Measurements from ENCODE around the gene EIF3B.

Gene EIF3B

GRCh38 chr7:2355705-2356008, 1.0 kb downstream of the EIF3B start:
- H3K9me3 ChIP-seq = no peaks in the 10 kb centered on the region
- in situ Hi-C loops (cut with MboI; ENCODE audit: low sequenced_read_pairs) = no loop called here
- no peaks in the 10 kb centered on the region for H3K27me3 ChIP-seq (ENCODE audit: low read depth)
- peak overlapping the region; percentile 56 for H3K4me3 ChIP-seq
- H3K36me3 ChIP-seq (replicated peaks) = peaks cover 51% of the 10 kb centered on the region
- H3K4me1 ChIP-seq = peaks cover 21% of the 10 kb centered on the region
- DNase-seq (ENCODE audit: low spot score in 2 of 2) = no peak

GRCh38 chr7:2357165-2357564, 2.5 kb downstream of the EIF3B start:
- no peak for DNase-seq (ENCODE audit: low spot score in 2 of 2)
- H3K4me1 ChIP-seq = peaks cover 21% of the 10 kb centered on the region
- in situ Hi-C loops (cut with MboI; ENCODE audit: low sequenced_read_pairs) = no loop called here
- H3K9me3 ChIP-seq = no peaks in the 10 kb centered on the region
- H3K4me3 ChIP-seq = peak overlapping the region; percentile 56; the same call in 1 of the 2 replicates
- no peaks in the 10 kb centered on the region for H3K27me3 ChIP-seq (ENCODE audit: low read depth)
- H3K36me3 ChIP-seq (replicated peaks) = peaks cover 65% of the 10 kb centered on the region

- no peak for DNase-seq (ENCODE audit: low spot score in 2 of 2)
- in situ Hi-C loops (cut with MboI; ENCODE audit: low sequenced_read_pairs) = no loop called here
- no peaks in the 10 kb centered on the region for H3K27me3 ChIP-seq (ENCODE audit: low read depth)
- no peak overlapping the region for H3K4me3 ChIP-seq
- H3K4me1 ChIP-seq = peaks cover 21% of the 10 kb centered on the region
- no peaks in the 10 kb centered on the region for H3K9me3 ChIP-seq
- H3K36me3 ChIP-seq (replicated peaks) = peaks cover 65% of the 10 kb centered on the region
These were observed 2.9 kb downstream of the EIF3B start for GRCh38 chr7:2357571-2357970.

- Histone ChIP-seq H3K27me3 (ENCODE audit: low read depth) (no peaks in the 10 kb centered on the region), H3K9me3 (no peaks in the 10 kb centered on the region), H3K36me3 (replicated peaks) (peaks cover 79% of the 10 kb centered on the region), H3K4me1 (peaks cover 13% of the 10 kb centered on the region), H3K4me3 (no peak overlapping the region)
- in situ Hi-C loops (cut with MboI; ENCODE audit: low sequenced_read_pairs) = no loop called here
- DNase-seq (ENCODE audit: low spot score in 2 of 2) = no peak
These were observed 4.4 kb downstream of the EIF3B start for GRCh38 chr7:2358968-2359527.

GRCh38 chr7:2359610-2360009, 5.0 kb downstream of the EIF3B start:
- DNase-seq (ENCODE audit: low spot score in 2 of 2) = no peak
- Histone ChIP-seq H3K36me3 (replicated peaks) (peaks cover 85% of the 10 kb centered on the region), H3K9me3 (no peaks in the 10 kb centered on the region), H3K27me3 (ENCODE audit: low read depth) (no peaks in the 10 kb centered on the region), H3K4me3 (no peak overlapping the region), H3K4me1 (peaks cover 13% of the 10 kb centered on the region)
- in situ Hi-C loops (cut with MboI; ENCODE audit: low sequenced_read_pairs) = no loop called here

- DNase-seq (ENCODE audit: low spot score in 2 of 2) = no peak
- Histone ChIP-seq H3K4me3 (no peak overlapping the region), H3K9me3 (no peaks in the 10 kb centered on the region), H3K36me3 (replicated peaks) (peaks cover 93% of the 10 kb centered on the region), H3K4me1 (peaks cover 13% of the 10 kb centered on the region), H3K27me3 (ENCODE audit: low read depth) (no peaks in the 10 kb centered on the region)
- in situ Hi-C loops (cut with MboI; ENCODE audit: low sequenced_read_pairs) = no loop called here
These were observed 6.2 kb downstream of the EIF3B start for GRCh38 chr7:2360796-2361195.

- no peaks in the 10 kb centered on the region for H3K9me3 ChIP-seq
- no peak for DNase-seq (ENCODE audit: low spot score in 2 of 2)
- peaks cover 100% of the 10 kb centered on the region for H3K36me3 ChIP-seq (replicated peaks)
- H3K4me3 ChIP-seq = no peak overlapping the region
- H3K4me1 ChIP-seq = peaks cover 6% of the 10 kb centered on the region
- H3K27me3 ChIP-seq (ENCODE audit: low read depth) = no peaks in the 10 kb centered on the region
- in situ Hi-C loops (cut with MboI; ENCODE audit: low sequenced_read_pairs) = no loop called here
These were observed 7.9 kb downstream of the EIF3B start for GRCh38 chr7:2362385-2363088.

- in situ Hi-C loops (cut with MboI; ENCODE audit: low sequenced_read_pairs) = no loop called here
- Histone ChIP-seq H3K9me3 (no peaks in the 10 kb centered on the region), H3K27me3 (ENCODE audit: low read depth) (no peaks in the 10 kb centered on the region), H3K4me3 (no peak overlapping the region), H3K36me3 (replicated peaks) (peaks cover 99% of the 10 kb centered on the region), H3K4me1 (no peaks in the 10 kb centered on the region)
- DNase-seq (ENCODE audit: low spot score in 2 of 2) = no peak
These were observed 14.5 kb downstream of the EIF3B start for GRCh38 chr7:2369139-2369538.

- no peak for DNase-seq (ENCODE audit: low spot score in 2 of 2)
- Histone ChIP-seq H3K27me3 (ENCODE audit: low read depth) (no peaks in the 10 kb centered on the region), H3K36me3 (replicated peaks) (peaks cover 99% of the 10 kb centered on the region), H3K4me3 (no peak overlapping the region), H3K9me3 (no peaks in the 10 kb centered on the region), H3K4me1 (no peaks in the 10 kb centered on the region)
- in situ Hi-C loops (cut with MboI; ENCODE audit: low sequenced_read_pairs) = no loop called here
These were observed 16.7 kb downstream of the EIF3B start for GRCh38 chr7:2371329-2371728.

GRCh38 chr7:2372724-2373123, 18.1 kb downstream of the EIF3B start:
- in situ Hi-C loops (cut with MboI; ENCODE audit: low sequenced_read_pairs) = no loop called here
- H3K9me3 ChIP-seq = no peaks in the 10 kb centered on the region
- no peak for DNase-seq (ENCODE audit: low spot score in 2 of 2)
- no peak overlapping the region for H3K4me3 ChIP-seq
- H3K4me1 ChIP-seq = no peaks in the 10 kb centered on the region
- peaks cover 95% of the 10 kb centered on the region for H3K36me3 ChIP-seq (replicated peaks)
- no peaks in the 10 kb centered on the region for H3K27me3 ChIP-seq (ENCODE audit: low read depth)

- H3K4me3 ChIP-seq = no peak overlapping the region
- DNase-seq (ENCODE audit: low spot score in 2 of 2) = no peak
- H3K27me3 ChIP-seq (ENCODE audit: low read depth) = no peaks in the 10 kb centered on the region
- H3K4me1 ChIP-seq = no peaks in the 10 kb centered on the region
- no peaks in the 10 kb centered on the region for H3K9me3 ChIP-seq
- in situ Hi-C loops (cut with MboI; ENCODE audit: low sequenced_read_pairs) = no loop called here
- peaks cover 91% of the 10 kb centered on the region for H3K36me3 ChIP-seq (replicated peaks)
These were observed 18.5 kb downstream of the EIF3B start for GRCh38 chr7:2373124-2373556.

- Histone ChIP-seq H3K4me3 (no peak overlapping the region), H3K9me3 (no peaks in the 10 kb centered on the region), H3K36me3 (replicated peaks) (peaks cover 88% of the 10 kb centered on the region), H3K4me1 (no peaks in the 10 kb centered on the region), H3K27me3 (ENCODE audit: low read depth) (no peaks in the 10 kb centered on the region)
- in situ Hi-C loops (cut with MboI; ENCODE audit: low sequenced_read_pairs) = no loop called here
- no peak for DNase-seq (ENCODE audit: low spot score in 2 of 2)
These were observed 19.0 kb downstream of the EIF3B start for GRCh38 chr7:2373646-2374045.

- Histone ChIP-seq H3K9me3 (no peaks in the 10 kb centered on the region), H3K27me3 (ENCODE audit: low read depth) (no peaks in the 10 kb centered on the region), H3K4me3 (no peak overlapping the region), H3K4me1 (no peaks in the 10 kb centered on the region), H3K36me3 (replicated peaks) (peaks cover 88% of the 10 kb centered on the region)
- in situ Hi-C loops (cut with MboI; ENCODE audit: low sequenced_read_pairs) = no loop called here
- no peak for DNase-seq (ENCODE audit: low spot score in 2 of 2)
These were observed 19.8 kb downstream of the EIF3B start for GRCh38 chr7:2374401-2374800.

GRCh38 chr7:2374830-2375728, 20.5 kb downstream of the EIF3B start:
- Histone ChIP-seq H3K4me3 (no peak overlapping the region), H3K4me1 (no peaks in the 10 kb centered on the region), H3K36me3 (replicated peaks) (peaks cover 88% of the 10 kb centered on the region), H3K27me3 (ENCODE audit: low read depth) (no peaks in the 10 kb centered on the region), H3K9me3 (no peaks in the 10 kb centered on the region)
- DNase-seq (ENCODE audit: low spot score in 2 of 2) = no peak
- in situ Hi-C loops (cut with MboI; ENCODE audit: low sequenced_read_pairs) = no loop called here

Data from HAP-1 (cell line).